ENCODE measurements around the gene KRTAP5-1. TPM values are rescaled to one million over a fixed set of nuclear protein-coding genes. Genes with fewer than 3 reads are reported as not detected.
A peak's percentile ranks its signal among the peaks of the same experiment; 100 is the strongest.
"Not testable (repeated sequence)": the region's sequence is repeated elsewhere in the genome, so short reads cannot be mapped to it uniquely, and the experiment has no call there.

The KRTAP5-1 gene
- total RNA-seq = not detected
- long read RNA-seq, donor 1 = 0 reads
- long read RNA-seq, donor 2 = 0 reads

- intact Hi-C loops (cut with DNase I) = not testable (repeated sequence)
- DNase-seq (ENCODE audit: low spot score) = peak; percentile 41
Observed at GRCh38 chr11:1584661-1585370, at the start of gene KRTAP5-1. TSS of gene KRTAP5-1 (minus strand) at chr11:1585283. CDS start at chr11:1585249, 34 bp downstream.

GRCh38 chr11:1633864-1634263, 48.8 kb upstream of the KRTAP5-1 start:
- DNase-seq (ENCODE audit: low spot score) = no peak
- intact Hi-C loops (cut with DNase I) = no loop called here

GRCh38 chr11:1632053-1632714, 47.1 kb upstream of the KRTAP5-1 start:
- no peak for DNase-seq (ENCODE audit: low spot score)
- intact Hi-C loops (cut with DNase I) = no loop called here

- intact Hi-C loops (cut with DNase I) = no loop called here
- DNase-seq (ENCODE audit: low spot score) = peak; percentile 66
Observed at GRCh38 chr11:1631066-1631568, 46.0 kb upstream of the KRTAP5-1 start.

- intact Hi-C loops (cut with DNase I) = no loop called here
Observed at GRCh38 chr11:1630271-1630670, 45.2 kb upstream of the KRTAP5-1 start.

GRCh38 chr11:1629326-1630185, 44.5 kb upstream of the KRTAP5-1 start, which contains the start of gene KRTAP5-5:
TSS of gene KRTAP5-5 (plus strand) at chr11:1629775. CDS start at chr11:1629841, 66 bp downstream.
- intact Hi-C loops (cut with DNase I) = loop anchor here in 1 of 2 donors (5.0 kb wide), 1 partner anchor 1728 kb away; no protein-coding TSS in a partner anchor
- peak; percentile 67 for DNase-seq (ENCODE audit: low spot score)

More at GRCh38 chr11:1630271-1630670, 45.2 kb upstream of the KRTAP5-1 start:
- peak; percentile 58 for DNase-seq (ENCODE audit: low spot score)

GRCh38 chr11:1628506-1629325, 43.6 kb upstream of the KRTAP5-1 start:
- DNase-seq (ENCODE audit: low spot score) = peak; percentile 83
- intact Hi-C loops (cut with DNase I) = loop anchor here in 1 of 2 donors (5.0 kb wide), 1 partner anchor 1729 kb away; no protein-coding TSS in a partner anchor

- intact Hi-C loops (cut with DNase I) = loop anchor here in 1 of 2 donors (5.0 kb wide), 1 partner anchor 1732 kb away; no protein-coding TSS in a partner anchor
- peak; percentile 58 for DNase-seq (ENCODE audit: low spot score)
Observed at GRCh38 chr11:1625541-1625940, 40.5 kb upstream of the KRTAP5-1 start.

GRCh38 chr11:1624621-1625020, 39.5 kb upstream of the KRTAP5-1 start:
- intact Hi-C loops (cut with DNase I) = loop anchor here in 1 of 2 donors (5.0 kb wide), 1 partner anchor 1733 kb away; no protein-coding TSS in a partner anchor

GRCh38 chr11:1623716-1624115, 38.6 kb upstream of the KRTAP5-1 start:
- peak; percentile 78 for DNase-seq (ENCODE audit: low spot score)
- intact Hi-C loops (cut with DNase I) = no loop called here

More at GRCh38 chr11:1624621-1625020, 39.5 kb upstream of the KRTAP5-1 start:
- peak; percentile 64 for DNase-seq (ENCODE audit: low spot score)

GRCh38 chr11:1622086-1622485, 37.0 kb upstream of the KRTAP5-1 start, which contains the start of gene KRTAP5-4:
TSS of gene KRTAP5-4 (minus strand) at chr11:1622138. CDS start at chr11:1622093, 45 bp downstream.
- intact Hi-C loops (cut with DNase I) = no loop called here
- DNase-seq (ENCODE audit: low spot score) = no peak

GRCh38 chr11:1619449-1619848, 34.4 kb upstream of the KRTAP5-1 start:
- intact Hi-C loops (cut with DNase I) = no loop called here
- no peak for DNase-seq (ENCODE audit: low spot score)

- no peak for DNase-seq (ENCODE audit: low spot score)
- intact Hi-C loops (cut with DNase I) = no loop called here
Observed at GRCh38 chr11:1618231-1618630, 33.1 kb upstream of the KRTAP5-1 start.

- DNase-seq (ENCODE audit: low spot score) = peak; percentile 24
- intact Hi-C loops (cut with DNase I) = no loop called here
Observed at GRCh38 chr11:1608363-1608762, 23.3 kb upstream of the KRTAP5-1 start, which contains the start of gene KRTAP5-3. TSS of gene KRTAP5-3 (minus strand) at chr11:1608463. CDS start at chr11:1608385, 78 bp downstream.

- intact Hi-C loops (cut with DNase I) = not testable (repeated sequence)
- peak; percentile 26 for DNase-seq (ENCODE audit: low spot score)
Observed at GRCh38 chr11:1607901-1608300, 22.8 kb upstream of the KRTAP5-1 start.

- peak; percentile 61 for DNase-seq (ENCODE audit: low spot score)
- intact Hi-C loops (cut with DNase I) = not testable (repeated sequence)
Observed at GRCh38 chr11:1607156-1607845, 22.2 kb upstream of the KRTAP5-1 start.

- DNase-seq (ENCODE audit: low spot score); intact Hi-C loops (cut with DNase I): not testable (repeated sequence)
Observed at GRCh38 chr11:1605923-1606322, 20.8 kb upstream of the KRTAP5-1 start.

All from posterior vena cava (tissue), 2 donors.